ENCODE measurements around the gene MFNG.
A peak's percentile ranks its signal among the peaks of the same experiment; 100 is the strongest.

The MFNG gene

DNA sequence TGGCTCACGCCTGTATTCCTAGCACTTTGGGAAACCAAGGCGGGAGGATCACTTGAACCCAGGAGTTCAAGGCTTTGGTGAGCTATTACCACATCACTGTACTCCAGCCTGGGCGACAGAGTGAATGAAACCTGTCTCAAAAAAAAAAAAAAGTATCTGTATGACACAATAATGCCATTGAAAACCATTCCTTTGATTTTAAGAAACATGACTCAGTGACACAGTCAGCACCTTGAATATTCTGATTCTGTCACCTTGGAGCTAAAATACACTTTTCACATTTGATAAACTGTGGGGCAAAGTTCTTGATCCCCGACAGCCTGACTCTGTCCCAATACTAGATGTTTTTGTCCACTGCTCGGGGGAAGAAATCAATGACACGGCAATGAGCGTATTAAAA, 42.2 kb downstream of the MFNG start:
- DNase-seq = no peak

DNA sequence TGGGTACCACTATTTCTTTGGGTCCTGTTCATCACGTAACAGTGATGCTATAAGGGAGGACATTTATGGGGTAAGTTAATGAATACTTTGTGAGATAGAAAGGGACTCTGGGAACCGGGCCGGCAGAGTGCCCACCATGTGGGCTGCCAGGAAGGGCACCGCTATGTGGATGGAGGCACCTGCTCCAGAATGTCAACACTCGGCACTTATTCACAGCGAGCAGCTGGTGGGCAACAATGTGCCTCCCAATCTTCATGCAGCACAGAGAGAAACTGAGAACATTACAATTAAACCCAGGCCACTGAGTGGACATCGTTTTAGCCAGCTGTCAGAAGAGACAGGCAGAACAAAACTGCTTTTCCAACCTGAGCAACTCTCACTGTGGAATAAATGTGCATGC, 43.1 kb downstream of the MFNG start:
- no peak for DNase-seq

DNA sequence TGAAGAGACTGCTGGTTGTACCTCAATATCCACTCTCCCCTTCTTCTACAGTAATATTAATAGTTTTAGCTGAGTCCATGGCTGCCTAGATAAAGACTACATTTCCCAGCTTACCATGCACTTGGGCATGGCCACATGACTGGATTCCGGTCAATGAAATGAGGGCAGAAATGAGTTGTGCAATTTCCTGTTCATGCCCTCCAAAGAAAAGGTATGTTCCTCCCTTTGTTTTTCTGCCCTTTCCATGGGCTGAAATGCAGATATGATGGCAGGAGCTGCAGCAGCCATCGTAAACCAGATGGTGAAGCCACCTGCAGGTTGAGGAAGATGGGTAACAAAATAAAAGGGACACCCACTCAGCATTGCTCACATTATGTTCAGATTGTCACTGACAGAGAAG, 43.6 kb downstream of the MFNG start:
- no peak for DNase-seq

DNA sequence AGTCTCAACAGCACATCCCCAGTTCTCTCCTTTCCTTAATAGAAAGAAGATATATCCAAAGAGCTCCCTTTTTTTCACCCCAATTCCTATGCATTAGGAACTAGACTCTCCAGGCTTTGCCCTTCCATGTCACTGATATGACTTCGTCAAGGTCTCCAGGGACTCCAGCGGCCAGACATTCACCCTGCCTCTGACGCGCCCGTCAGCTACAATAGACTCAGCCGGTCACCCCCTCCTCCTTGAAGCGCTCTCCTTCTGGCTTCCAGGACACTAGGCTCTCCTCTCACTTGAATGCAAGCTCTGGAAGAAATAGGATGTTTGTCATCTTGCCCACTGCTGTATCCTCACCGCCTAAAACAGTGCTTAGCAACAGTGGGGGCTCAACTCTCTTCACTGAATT, 44.0 kb downstream of the MFNG start:
- DNase-seq = no peak

DNA sequence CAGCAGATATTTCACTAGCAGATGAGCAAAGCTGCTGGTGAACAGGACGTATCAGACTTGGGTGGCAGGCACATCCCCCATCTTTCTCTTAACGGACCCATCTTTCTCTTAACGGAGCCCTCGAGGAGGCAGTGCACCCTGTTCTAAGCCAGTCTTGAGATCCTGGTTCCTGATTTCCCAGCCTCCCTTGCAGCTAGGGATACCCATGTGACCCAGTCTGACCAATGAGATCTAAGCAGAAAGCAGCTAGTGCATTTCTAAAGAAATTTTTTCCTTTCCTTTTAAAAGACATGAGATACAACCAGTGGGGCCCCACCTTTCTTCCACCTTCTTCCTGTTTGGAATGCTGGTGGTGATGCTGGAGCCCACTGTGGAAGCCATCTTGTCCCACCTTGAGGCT, 45.3 kb downstream of the MFNG start:
- no peak for DNase-seq

DNA sequence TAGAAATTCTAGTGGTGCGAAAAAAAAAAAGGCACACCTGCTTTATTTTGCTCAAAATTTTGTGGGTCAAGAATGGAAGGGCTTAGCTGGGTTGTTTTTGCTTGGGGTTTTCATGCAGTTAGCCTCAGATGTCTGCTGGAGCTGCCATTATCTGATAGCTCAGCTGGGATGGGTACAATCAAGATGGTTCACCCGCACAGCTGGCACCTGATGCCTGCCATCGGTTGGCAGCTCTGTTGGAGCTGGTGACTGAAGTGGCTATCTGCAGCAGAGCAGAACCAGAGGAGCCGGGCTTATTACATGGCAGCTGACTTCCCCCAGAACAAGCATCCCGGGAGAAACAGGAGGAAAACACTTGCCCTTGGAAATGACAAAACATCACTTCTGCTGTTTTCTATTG, 46.8 kb downstream of the MFNG start:
- no peak for DNase-seq

DNA sequence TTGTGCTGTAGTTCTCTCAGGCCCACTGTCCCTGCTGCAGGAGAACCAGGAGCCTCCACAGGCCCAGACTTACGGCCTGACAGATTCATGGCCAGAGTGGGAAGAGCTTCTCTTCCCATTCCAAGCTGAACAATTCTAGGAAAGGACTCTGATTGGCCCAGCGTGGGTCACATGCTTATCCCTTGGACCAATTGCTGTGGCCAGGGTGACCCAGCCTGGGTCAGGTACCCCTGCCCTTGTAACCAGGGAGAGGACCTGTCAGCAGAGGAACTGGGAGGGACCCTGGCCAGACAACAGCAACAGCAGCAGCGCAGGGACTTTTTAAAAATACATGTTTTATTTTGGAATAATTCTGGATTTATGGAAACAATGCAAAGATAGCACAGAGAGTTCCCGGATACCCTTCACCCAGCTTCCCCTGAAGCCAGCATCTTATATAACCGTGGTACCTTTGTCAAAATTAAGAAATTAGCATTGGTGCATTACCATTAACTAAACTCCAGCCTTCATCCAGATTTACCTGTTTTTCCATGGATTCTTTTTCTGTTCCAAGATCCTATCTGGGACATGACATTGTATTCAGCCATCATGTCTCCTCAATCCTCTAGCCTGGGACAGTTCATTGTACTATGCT, 50.1 kb downstream of the MFNG start:
- DNase-seq = no peak

DNA sequence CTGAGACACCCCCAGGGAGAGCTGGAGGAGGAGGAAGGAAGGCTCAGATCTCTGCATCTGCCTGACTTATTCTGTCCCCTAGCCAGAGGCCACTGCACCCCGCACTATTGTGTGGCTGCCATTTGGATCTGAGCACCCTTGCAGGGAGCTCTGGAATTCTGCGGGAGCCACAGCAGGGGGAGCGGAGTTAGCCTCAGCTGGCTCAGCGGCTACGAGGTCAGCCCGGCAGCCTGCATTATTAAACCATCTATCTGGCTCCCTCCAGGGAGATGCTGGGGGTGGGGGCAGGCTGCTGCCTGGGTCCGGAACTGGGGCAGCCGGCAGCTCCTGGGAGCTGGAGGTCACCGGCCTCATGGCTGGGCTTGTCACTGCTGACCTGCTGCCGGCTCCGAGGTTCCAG, 52.4 kb downstream of the MFNG start:
- no peak for DNase-seq

DNA sequence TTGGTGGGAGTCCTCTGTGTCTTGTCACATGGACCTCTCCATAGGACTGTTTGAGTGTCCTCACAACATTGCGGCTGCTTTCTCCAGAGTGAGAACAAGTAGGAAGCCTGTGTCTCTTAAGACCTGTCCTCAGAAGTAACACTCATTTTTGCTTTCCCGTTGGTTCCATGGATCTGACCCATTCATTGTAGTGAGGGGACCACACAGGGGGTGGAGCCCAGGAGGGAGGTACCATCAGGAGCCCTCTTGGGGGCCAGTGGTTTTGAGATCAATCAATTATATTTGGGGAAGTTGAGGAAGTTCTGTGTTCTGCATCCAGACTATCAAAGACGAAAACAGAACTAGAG, 53.5 kb downstream of the MFNG start:
- DNase-seq = no peak

DNA sequence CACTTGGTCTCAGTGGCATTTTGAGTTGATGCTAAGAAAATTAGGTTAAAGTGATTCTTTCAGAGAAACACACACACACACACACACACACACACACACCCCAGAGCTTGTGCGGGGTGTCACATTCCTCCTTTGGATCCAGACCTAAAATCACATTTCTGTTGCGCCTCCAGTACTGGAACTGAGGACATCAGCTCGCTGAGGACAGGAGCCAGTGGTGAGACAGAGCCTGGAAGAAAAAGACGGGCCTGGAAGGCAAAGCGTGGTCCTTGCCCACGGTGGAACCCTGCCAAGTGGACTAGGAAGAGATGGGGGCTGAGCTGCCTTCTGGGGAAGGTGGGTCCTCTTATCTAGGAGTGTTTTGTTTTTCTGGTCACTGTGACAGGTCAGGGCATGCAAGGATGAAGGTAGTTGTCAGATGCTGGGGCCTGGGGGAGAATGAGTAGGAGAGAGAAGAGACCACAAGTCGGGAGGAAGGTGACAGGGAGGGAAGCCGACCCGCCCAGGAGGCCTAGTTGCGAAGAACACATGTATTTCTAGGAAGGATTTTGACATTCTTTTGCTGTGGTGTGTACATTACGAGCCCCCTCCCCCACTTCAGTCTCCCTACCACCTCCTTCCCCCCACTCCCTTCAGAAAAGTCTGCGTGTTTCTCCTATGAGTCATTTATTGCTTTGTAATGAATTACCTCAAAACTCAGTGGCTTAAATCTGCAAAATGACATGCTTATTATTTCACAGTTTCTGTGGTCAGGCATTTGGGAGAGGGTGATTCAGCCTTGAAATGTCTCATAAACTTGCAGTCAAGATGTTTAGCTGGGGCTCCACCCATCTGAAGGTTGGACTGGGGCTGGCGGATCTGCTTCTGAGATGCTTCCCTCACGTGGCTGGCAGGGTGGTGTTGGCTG, 54.1 kb downstream of the MFNG start:
- peak; percentile 68 for DNase-seq

DNA sequence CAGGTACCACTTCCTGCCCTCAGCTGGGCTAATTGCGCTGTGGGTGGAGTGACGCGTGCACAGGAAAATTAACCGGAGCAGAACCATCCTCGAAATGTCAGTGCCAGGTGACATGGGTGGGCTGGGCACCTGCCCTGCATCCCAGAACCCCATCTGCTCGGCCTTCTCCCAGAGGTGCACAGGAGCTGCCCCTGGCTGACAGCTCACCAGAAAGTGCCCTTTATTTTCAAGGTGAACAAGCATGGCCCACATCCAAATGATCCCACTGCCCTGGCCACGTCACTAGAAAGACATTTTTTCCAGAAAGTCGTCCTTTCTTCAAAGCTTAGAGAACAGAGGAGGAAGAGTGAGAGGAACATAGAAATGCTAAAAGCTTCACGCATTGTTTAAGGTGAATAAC, 54.8 kb downstream of the MFNG start:
- no peak for DNase-seq

DNA sequence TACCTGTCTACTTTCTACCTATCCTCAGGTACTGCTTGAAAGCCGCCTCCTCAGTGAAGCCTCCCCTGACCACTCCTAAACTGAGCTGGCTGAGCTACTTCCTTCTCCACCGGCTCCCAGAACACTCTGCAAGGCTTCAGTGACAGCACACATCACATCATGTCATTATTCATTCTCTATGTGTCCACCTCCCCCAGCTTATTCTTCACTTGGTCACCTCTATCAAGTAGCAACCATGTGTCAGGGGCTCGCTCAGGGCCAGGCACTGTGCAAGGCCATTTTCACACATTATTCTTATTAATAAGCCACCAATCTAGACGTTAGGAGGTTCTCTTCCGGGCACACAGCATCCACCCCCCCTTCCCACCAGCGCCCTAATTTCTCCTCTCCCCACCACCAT, 55.2 kb downstream of the MFNG start:
- DNase-seq = no peak

DNA sequence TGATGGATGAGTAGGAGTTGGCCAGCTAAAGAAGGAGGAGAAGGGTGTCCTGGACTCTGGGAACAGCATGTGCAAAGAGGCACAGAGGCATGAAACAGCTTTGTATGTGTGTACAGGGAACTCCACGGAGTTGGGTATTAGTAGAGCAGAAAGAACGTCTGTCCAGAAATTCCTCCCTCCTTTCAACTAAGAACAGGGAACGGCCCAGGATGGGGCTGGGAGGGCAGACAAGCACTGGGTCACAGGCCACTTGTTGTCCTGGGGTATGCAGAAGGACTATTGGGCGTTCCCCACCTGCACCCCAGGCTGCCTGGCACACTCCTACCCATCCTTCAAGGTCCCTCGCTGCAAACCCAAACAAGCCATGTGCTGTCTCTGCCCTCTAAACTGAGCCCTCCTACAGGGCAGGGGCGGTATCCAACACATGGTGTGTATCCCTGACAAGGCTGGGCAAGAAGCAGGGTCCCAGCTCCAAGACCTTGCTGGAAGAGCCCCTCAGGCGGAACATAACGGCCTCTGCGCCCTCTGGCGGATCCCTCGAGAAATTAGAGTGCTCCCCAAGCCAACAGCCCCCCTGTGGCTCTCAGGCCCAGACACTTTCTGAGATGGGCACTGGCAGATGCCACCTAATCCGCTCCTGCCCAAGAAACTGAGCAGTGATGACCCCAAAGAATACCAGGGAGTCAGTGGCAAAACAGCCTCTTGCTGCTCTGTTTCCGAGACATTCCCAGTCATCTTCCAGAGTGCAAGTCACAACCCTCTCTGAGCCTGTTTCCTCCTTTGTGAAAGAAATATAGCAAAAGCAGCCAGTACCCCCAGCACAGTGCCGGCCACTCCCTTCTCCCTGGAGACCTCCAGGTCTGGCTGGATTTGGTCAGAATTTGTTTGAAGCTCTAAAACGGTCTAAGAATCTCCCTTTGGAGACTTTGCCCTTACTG, 57.3 kb downstream of the MFNG start:
- peak; percentile 67 for DNase-seq

DNA sequence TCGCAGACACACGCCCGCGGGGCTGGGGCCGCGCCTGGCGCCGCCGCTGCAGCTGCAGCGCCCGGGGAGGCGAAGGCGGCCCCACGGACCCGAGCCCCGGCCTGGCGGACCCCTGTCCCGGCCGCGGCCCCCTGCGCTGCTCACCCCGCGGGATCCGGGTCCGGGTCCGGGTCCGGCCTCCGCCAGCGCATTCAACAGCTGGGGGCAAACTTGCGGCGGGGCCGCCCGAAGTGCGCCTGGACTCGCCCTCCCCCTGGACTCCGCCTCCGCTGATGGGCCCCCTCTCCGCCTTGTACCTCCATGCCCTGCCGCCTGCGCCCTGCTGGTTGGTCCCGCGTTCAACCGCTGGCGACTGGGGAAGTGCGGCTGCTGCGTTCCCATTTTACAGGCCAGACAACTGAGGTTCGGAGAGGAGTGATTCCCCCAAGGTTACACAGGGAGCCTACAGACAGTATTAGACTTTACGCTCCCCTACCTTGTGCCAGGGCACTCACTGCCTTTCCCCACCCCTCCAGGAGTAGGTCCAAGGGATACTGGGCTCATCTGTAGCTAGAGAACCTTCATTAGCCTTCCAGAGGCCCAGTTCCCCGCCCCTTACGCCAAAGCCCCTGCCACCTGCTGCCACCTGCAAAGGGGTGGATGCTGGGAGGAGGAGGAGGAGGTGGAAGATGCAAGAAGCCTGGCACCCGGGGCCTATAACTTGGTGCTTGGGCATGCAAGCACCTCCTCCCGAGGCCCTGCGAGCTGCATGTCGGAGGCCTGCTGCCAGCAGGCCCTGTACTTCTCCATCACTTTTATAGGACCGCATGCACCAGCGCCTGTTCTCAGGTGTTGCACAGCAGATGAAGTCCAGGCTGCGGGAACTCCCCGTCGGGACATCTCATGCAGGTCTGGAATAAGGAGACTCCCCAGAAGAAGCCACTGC, 58.2 kb downstream of the MFNG start:
- no peak for DNase-seq

DNA sequence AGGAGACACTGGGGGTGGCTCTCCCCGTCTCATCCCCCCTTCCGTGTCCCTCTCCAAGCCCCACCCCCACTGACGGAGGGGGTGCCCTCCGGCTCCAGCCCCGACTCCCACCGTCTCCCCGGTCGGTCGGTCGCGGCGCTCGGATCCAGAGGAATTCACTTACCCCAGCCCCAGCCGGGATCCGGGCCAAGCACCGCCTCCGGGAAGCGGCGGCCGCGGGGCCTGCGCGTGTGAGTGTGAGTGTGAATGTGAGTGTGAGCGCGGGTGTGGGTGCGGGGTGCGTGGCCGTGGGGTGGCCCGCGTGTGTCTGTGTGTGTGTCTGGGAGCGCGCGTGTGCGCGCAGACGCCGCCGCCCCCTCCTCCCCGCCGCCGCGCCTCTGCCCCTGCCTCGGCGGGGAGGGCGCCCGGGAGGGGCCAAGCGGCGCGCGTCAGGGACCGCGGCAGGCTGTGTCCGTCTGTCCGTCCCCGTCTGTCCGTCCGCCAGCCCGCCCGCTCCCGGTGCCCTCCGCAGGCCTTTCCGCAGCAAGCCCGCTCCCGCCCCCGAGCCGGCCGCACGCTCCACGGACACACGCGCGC, 59.0 kb downstream of the MFNG start, which contains the start of gene ELFN2:
Gene ELFN2, minus strand, starts transcription at position 345 of the 576 bp plus-strand sequence. CDS start 51,945 bp downstream, outside the sequence.
- DNase-seq = no peak

DNA sequence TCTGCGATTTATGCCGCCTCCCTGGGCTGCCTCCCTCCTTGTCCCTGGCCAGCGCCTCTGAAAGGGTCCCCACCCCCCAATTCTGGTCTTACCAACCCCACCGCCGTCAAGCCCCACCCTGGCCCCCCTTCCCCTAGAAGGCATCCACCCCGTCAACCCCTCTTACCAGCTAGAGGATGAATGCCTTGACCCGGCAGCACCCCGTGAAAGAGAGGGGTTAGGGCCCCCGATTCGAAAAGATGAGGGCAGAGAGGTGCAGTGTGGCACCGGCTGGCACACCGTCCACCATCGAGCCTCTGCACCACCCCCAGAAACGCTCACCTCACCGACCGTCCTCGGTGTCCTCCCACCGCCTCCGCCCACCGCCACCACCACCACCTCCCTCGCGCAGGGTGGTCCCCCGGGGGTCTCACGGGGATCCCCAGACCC, 59.5 kb downstream of the MFNG start:
- no peak for DNase-seq

DNA sequence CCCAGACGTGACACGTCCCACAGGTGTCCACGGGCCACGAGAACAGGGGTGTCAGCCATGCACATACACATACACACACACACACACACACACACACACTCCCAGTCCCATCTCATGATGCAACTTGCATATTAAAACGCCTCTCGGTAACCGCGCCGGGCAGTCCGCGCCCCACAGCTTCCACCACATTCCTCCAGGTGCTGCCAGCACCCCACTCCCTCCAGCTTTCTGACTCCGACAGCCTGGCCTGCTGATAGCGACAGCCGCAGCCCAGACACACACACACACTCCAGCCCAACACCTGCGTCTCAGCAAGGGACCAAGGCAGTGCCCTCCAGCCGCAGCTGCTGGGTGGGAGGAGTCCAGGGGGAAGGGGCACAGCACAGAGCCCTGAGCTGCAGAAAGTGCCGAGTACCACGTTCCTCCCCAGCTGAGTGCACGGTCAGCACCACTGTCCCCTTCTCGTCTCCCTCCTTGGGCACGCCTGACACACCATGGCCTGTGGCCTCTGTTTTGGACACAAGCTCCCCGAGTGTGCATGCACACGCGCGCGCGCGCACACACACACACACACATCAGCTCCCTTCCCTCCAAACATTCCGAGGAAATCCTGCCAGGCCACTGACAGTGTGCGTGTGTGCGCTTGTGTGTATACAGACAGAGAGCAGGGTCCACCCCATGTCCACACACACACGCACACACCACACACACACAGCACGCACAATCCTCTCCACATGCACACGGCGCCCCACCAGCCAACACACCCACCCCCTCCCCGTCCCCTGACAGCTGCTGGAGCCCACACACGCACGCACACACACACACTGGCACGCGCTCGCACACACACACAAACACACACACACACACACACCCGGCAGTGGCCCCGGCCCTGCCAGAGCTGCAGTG, 60.1 kb downstream of the MFNG start:
- no peak for DNase-seq

DNA sequence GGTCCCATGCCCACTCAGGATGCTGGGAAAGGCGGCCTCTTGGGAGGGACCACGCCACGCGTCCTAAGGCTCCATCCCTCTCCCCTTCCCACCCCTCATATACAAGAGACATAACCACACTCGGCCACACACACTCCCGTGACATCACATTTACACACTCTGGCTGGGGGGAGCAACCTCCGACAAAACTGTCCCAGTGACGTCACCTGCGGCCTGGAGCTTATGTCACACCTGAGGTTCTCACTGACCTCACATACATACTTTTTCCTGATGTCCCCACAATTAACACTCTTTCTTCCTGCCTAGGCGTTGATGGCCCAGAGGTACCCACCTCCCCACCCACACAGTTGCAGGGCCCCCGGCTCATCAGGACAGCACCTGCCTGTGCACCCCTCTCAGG, 60.8 kb downstream of the MFNG start:
- DNase-seq = no peak

DNA sequence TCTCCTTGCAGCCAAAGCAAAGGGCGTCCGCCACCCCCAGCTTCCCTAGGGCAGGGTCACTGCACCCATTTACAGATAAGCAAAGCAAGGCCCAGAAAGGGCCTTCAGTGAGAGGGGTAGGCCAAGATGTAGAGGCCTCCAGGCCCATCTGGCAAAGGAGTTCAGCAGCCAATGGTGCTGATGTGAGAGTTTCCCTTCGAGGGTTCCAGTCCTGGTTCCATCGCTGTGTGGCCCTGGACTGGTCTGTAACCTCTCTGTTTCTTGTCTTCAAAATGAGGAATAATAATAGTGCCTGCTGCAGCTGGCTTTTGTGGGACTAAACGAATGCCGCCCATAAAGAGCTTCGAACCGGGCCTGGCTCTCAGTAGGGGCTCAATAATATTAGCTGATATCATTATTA, 62.9 kb downstream of the MFNG start:
- DNase-seq = no peak

DNA sequence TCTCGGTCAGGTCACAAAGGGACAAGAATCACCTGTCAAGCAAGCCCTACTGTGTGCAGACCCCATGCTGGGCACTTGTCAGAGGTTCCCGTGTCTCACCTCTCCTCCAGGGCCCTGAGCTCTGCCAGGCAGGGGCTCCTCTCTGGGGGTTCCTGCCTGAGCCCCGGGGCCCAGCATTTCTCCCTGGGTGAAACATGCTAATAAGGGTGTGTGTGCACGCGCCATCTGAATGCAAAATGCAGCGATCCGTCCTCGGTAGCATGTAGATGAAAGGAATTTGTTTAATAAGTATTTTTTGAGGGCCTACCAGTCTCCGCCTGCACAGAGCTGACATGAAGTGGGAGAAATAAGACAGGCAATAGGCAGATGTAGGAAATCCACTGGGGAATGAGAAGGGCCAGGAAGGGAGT, 64.7 kb downstream of the MFNG start:
- no peak for DNase-seq

Data from activated CD4-positive, alpha-beta T cell treated with anti-CD3 and anti-CD28 coated beads for 48 hours (primary cell).